ENCODE measurements around the gene PLEKHA6. TPM values are rescaled to one million over a fixed set of nuclear protein-coding genes. Genes with fewer than 3 reads are reported as not detected.

Gene PLEKHA6
- total and polyA plus RNA-seq, 8 donors: 5.1 to 24.4 (median 16.1) TPM

- H3K27ac ChIP-seq: peak overlapping the region; percentile 46 to 78
These were observed 72.8 kb downstream of the PLEKHA6 start for GRCh38 chr1:204286831-204287421.

GRCh38 chr1:204286315-204286714, 73.4 kb downstream of the PLEKHA6 start:
- H3K27me3 ChIP-seq: peaks cover 0 to 14% of the 10 kb centered on the region in 2 donors
- no peak for TF ChIP-seq CTCF (IDR thresholded peaks at IDR 0.05)
- no peaks in the 10 kb centered on the region for H3K36me3 ChIP-seq
- intact Hi-C loops (cut with DNase I): no loop called here
- DNase-seq (no peak), ATAC-seq (no peak)
- peaks cover 14 to 22% of the 10 kb centered on the region in 2 donors for H3K4me1 ChIP-seq
- H3K27ac ChIP-seq: peak overlapping the region; percentile 46 to 78
- H3K4me3 ChIP-seq: peak overlapping the region in 1 of 2 donors; percentile 17
- H3K9me3 ChIP-seq: no peaks in the 10 kb centered on the region

More at GRCh38 chr1:204286831-204287421, 72.8 kb downstream of the PLEKHA6 start:
- peaks cover 14 to 22% of the 10 kb centered on the region in 2 donors for H3K4me1 ChIP-seq
- peaks cover 0 to 10% of the 10 kb centered on the region in 2 donors for H3K27me3 ChIP-seq
- DNase-seq (peak in 1 of 4 donors; percentile 70), ATAC-seq (peak; percentile 81)
- no peak for TF ChIP-seq CTCF (IDR thresholded peaks at IDR 0.05)
- peak overlapping the region in 1 of 2 donors; percentile 17 for H3K4me3 ChIP-seq
- intact Hi-C loops (cut with DNase I): no loop called here
- H3K9me3 ChIP-seq: no peaks in the 10 kb centered on the region
- H3K36me3 ChIP-seq: no peaks in the 10 kb centered on the region

GRCh38 chr1:204285436-204286305, 74.1 kb downstream of the PLEKHA6 start:
- Histone ChIP-seq H3K27me3 (peaks cover 0 to 14% of the 10 kb centered on the region in 2 donors), H3K27ac (no peak overlapping the region), H3K9me3 (no peaks in the 10 kb centered on the region), H3K36me3 (no peaks in the 10 kb centered on the region), H3K4me3 (no peak overlapping the region), H3K4me1 (peaks cover 14 to 22% of the 10 kb centered on the region in 2 donors)
- intact Hi-C loops (cut with DNase I): no loop called here
- ATAC-seq (no peak), DNase-seq (no peak)
- no peak for TF ChIP-seq CTCF (IDR thresholded peaks at IDR 0.05)

- no peak overlapping the region for H3K27ac ChIP-seq
- H3K36me3 ChIP-seq: no peaks in the 10 kb centered on the region
- H3K9me3 ChIP-seq: no peaks in the 10 kb centered on the region
- TF ChIP-seq CTCF (IDR thresholded peaks at IDR 0.05): no peak
- ATAC-seq (no peak), DNase-seq (no peak)
- peaks cover 0 to 14% of the 10 kb centered on the region in 2 donors for H3K27me3 ChIP-seq
- intact Hi-C loops (cut with DNase I): no loop called here
- H3K4me3 ChIP-seq: no peak overlapping the region
- H3K4me1 ChIP-seq: peaks cover 14 to 22% of the 10 kb centered on the region in 2 donors
These were observed 74.8 kb downstream of the PLEKHA6 start for GRCh38 chr1:204284929-204285328.
